HepG2 (cell line): ENCODE measurements around the gene NOXO1. TPM values are rescaled to one million over a fixed set of nuclear protein-coding genes. Genes with fewer than 3 reads are reported as not detected.

ENCODE experiments used
- ASH2L ChIP-seq: fragments of 300-600, 200-600 bp; sonication (generic); IDR thresholded peaks from 2 replicates; pipeline ENCODE4 v1.7.0; 2017; ENCODE audit warnings: low read depth, mild to moderate bottlenecking, moderate library complexity, mixed read lengths, low read length; ENCODE audit not compliant: insufficient read length
- CBFB ChIP-seq: sonication (generic); formaldehyde crosslinking; IDR thresholded peaks from 2 replicates; pipeline ENCODE4 v1.4.0; 2020; ENCODE audit warnings: missing genetic modification reagents
- ETV5 ChIP-seq: IDR thresholded peaks from 2 replicates; pipeline ENCODE4 v1.6.1; 2018; ENCODE audit warnings: missing biosample characterization, missing genetic modification reagents, inconsistent platforms, borderline replicate concordance
- MXI1 ChIP-seq: IDR thresholded peaks from 3 replicates; pipeline ENCODE4 v1.6.1; 2012; ENCODE audit warnings: low read depth, low read length, inconsistent platforms, borderline replicate concordance
- ZBTB21 ChIP-seq: sonication (generic); formaldehyde crosslinking; IDR thresholded peaks from 2 replicates; pipeline ENCODE4 v1.4.0; 2020; ENCODE audit warnings: missing genetic modification reagents
- ZKSCAN5 ChIP-seq: sonication (generic); formaldehyde crosslinking; IDR thresholded peaks from 2 replicates; pipeline ENCODE4 v1.5.1; 2020; ENCODE audit warnings: mild to moderate bottlenecking, missing genetic modification reagents
- ZNF143 ChIP-seq: sonication (generic); formaldehyde crosslinking; IDR thresholded peaks from 2 replicates; pipeline ENCODE4 v1.4.0; 2020; ENCODE audit warnings: missing genetic modification reagents
- ZNF160 ChIP-seq: sonication (generic); formaldehyde crosslinking; IDR thresholded peaks from 2 replicates; pipeline ENCODE4 v1.8.0; 2022; ENCODE audit warnings: mild to moderate bottlenecking, inconsistent platforms, missing genetic modification reagents
- ZNF317 ChIP-seq: sonication (generic); formaldehyde crosslinking; IDR thresholded peaks from 2 replicates; pipeline ENCODE4 v1.5.0; 2020; ENCODE audit warnings: mild to moderate bottlenecking, missing genetic modification reagents
- ZNF383 ChIP-seq: sonication (generic); formaldehyde crosslinking; IDR thresholded peaks from 2 replicates; pipeline ENCODE4 v1.4.0; 2020; ENCODE audit warnings: missing genetic modification reagents, mild to moderate bottlenecking, borderline replicate concordance
- ZNF451 ChIP-seq: sonication (generic); formaldehyde crosslinking; IDR thresholded peaks from 2 replicates; pipeline ENCODE4 v1.5.0; 2020; ENCODE audit warnings: mild to moderate bottlenecking, missing genetic modification reagents
- ZNF501 ChIP-seq: sonication (generic); formaldehyde crosslinking; IDR thresholded peaks from 2 replicates; pipeline ENCODE4 v1.5.1; 2020; ENCODE audit warnings: mild to moderate bottlenecking, moderate library complexity, missing genetic modification reagents
- ZNF737 ChIP-seq: sonication (generic); formaldehyde crosslinking; IDR thresholded peaks from 2 replicates; pipeline ENCODE4 v1.5.0; 2020; ENCODE audit warnings: missing genetic modification reagents, mild to moderate bottlenecking, borderline replicate concordance
- ZNF768 ChIP-seq: sonication (generic); formaldehyde crosslinking; IDR thresholded peaks from 2 replicates; pipeline ENCODE4 v1.4.0; 2020; ENCODE audit warnings: missing genetic modification reagents
- ZSCAN21 ChIP-seq: sonication (generic); formaldehyde crosslinking; IDR thresholded peaks from 2 replicates; pipeline ENCODE4 v1.8.0; 2022; ENCODE audit warnings: mild to moderate bottlenecking, missing genetic modification reagents, moderate library complexity, borderline replicate concordance
- polyA plus RNA-seq, 8 experiments: library from polyadenylated mRNA; depleted of rRNA in 3 of 8; stranded (reverse) in 7 of 8; unstranded in 1 of 8; fragments of >200 nt; fragmentation: Illumina TruSeq in 4 of 8; extraction: Trizol in 4 of 8; gene quantifications; 2 replicates each; pipeline versions ENCODE4 v1.2.1 to v1.2.3, GENCODE V29; 2011 to 2016; ENCODE audit warnings: low read depth in 4 of 8, missing spikeins in 1 of 8, mixed read lengths in 1 of 8; ENCODE audit not compliant: insufficient read depth in 1 of 8
- total RNA-seq, 5 experiments: library from RNA; depleted of rRNA; stranded (reverse); fragments of >200 nt; fragmentation: Illumina TruSeq; extraction: Trizol; gene quantifications; 2 replicates each; pipeline ENCODE4 v1.2.3, GENCODE V29; 2016; ENCODE audit warnings: low read depth in 1 of 5
- TF ChIP-seq, protein P1 (sequence below): sonication (generic); formaldehyde crosslinking; IDR thresholded peaks from 2 replicates; pipeline ENCODE4 v1.4.0; 2020; ENCODE audit warnings: missing genetic modification reagents
- TF ChIP-seq, protein P2 (sequence below): sonication (generic); formaldehyde crosslinking; IDR thresholded peaks from 2 replicates; pipeline ENCODE4 v1.4.0; 2020; ENCODE audit warnings: missing genetic modification reagents
- TF ChIP-seq, protein P3 (sequence below): fragments of 450-650 bp; IDR thresholded peaks from 2 replicates; pipeline ENCODE4 v1.6.1; 2017; ENCODE audit warnings: mild to moderate bottlenecking
- TF ChIP-seq, protein P4 (sequence below): sonication (generic); formaldehyde crosslinking; IDR thresholded peaks from 2 replicates; pipeline ENCODE4 v1.9.0; 2021; ENCODE audit warnings: missing genetic modification reagents, borderline replicate concordance

NOXO1 gene
- total and polyA plus RNA-seq, 2 of the 13 experiments (the other 11 are each of a cell fraction or from before 2014, with no cell fraction given), result 0.69 to 1.4 TPM

DNA sequence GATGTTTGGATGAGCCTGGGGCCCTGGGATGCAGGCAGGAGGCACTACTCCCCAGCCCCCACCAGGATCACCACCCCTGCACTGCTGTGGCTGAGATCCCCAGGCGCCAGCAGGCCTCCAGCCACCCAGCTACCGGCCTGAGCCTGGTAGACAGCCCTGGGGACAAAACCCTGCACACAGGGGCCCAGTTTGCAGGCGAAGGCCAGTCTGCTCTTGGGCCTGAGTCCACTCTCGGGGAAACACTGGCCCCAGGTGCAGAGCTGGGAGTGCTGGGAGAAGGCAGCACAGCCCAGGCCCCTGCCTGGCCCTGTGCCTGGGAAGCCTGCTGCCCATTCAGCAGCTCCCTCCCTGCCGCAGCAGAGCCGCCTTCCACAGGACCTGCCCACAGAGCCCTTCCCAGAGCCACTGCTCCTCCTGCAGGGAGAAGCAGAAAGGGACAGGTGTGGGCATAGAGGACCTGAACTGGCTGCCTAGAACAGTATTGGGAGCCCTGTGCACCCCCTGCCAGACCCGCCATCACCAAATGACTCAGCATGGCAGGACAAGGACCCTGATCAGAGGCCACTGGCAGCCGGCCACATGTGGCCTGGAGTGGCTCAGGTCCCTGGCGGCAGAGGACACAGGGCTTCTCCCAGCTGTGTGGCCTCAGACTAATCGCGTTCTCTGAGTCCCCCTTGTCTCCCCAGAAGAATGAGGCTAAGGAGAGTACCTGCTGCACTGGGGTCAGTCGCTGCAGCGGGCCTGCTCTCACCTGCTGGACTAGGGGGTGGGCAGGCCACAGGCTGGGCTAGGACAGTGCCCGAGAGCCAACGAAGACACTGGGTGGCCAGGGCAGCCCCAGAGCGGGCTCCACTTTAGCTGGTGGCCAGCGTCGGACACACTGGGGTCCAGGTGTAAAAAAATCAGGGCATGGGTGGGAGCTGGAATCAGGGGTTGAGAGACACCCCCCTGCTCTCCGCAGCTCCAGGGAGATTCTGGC lies 48.9 kb downstream of the NOXO1 start (continued):
- TF ChIP-seq, protein P1, sequence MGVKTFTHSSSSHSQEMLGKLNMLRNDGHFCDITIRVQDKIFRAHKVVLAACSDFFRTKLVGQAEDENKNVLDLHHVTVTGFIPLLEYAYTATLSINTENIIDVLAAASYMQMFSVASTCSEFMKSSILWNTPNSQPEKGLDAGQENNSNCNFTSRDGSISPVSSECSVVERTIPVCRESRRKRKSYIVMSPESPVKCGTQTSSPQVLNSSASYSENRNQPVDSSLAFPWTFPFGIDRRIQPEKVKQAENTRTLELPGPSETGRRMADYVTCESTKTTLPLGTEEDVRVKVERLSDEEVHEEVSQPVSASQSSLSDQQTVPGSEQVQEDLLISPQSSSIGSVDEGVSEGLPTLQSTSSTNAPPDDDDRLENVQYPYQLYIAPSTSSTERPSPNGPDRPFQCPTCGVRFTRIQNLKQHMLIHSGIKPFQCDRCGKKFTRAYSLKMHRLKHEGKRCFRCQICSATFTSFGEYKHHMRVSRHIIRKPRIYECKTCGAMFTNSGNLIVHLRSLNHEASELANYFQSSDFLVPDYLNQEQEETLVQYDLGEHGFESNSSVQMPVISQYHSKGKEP (CRISPR knock-in tag), result no peak
- TF ChIP-seq ASH2L (no peak), ZNF451 (CRISPR knock-in tag) (no peak), ZNF737 (CRISPR knock-in tag) (no peak), MXI1 (no peak; the same call in 2 of the 3 replicates), ZNF160 (no peak), ZNF317 (CRISPR knock-in tag) (no peak), CBFB (CRISPR knock-in tag) (no peak), ZNF768 (CRISPR knock-in tag) (peak; percentile 56), ZNF143 (CRISPR knock-in tag) (no peak), ETV5 (no peak), ZSCAN21 (peak; percentile 23; the same call in 1 of the 2 replicates), ZNF501 (CRISPR knock-in tag) (no peak; the same call in 1 of the 2 replicates), ZBTB21 (CRISPR knock-in tag) (no peak), ZNF383 (no peak), ZKSCAN5 (CRISPR knock-in tag) (no peak)
- TF ChIP-seq, protein P2, sequence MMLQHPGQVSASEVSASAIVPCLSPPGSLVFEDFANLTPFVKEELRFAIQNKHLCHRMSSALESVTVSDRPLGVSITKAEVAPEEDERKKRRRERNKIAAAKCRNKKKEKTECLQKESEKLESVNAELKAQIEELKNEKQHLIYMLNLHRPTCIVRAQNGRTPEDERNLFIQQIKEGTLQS (CRISPR knock-in tag), result no peak
- TF ChIP-seq, protein P3, sequence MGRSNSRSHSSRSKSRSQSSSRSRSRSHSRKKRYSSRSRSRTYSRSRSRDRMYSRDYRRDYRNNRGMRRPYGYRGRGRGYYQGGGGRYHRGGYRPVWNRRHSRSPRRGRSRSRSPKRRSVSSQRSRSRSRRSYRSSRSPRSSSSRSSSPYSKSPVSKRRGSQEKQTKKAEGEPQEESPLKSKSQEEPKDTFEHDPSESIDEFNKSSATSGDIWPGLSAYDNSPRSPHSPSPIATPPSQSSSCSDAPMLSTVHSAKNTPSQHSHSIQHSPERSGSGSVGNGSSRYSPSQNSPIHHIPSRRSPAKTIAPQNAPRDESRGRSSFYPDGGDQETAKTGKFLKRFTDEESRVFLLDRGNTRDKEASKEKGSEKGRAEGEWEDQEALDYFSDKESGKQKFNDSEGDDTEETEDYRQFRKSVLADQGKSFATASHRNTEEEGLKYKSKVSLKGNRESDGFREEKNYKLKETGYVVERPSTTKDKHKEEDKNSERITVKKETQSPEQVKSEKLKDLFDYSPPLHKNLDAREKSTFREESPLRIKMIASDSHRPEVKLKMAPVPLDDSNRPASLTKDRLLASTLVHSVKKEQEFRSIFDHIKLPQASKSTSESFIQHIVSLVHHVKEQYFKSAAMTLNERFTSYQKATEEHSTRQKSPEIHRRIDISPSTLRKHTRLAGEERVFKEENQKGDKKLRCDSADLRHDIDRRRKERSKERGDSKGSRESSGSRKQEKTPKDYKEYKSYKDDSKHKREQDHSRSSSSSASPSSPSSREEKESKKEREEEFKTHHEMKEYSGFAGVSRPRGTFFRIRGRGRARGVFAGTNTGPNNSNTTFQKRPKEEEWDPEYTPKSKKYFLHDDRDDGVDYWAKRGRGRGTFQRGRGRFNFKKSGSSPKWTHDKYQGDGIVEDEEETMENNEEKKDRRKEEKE, result no peak
- TF ChIP-seq, protein P4, sequence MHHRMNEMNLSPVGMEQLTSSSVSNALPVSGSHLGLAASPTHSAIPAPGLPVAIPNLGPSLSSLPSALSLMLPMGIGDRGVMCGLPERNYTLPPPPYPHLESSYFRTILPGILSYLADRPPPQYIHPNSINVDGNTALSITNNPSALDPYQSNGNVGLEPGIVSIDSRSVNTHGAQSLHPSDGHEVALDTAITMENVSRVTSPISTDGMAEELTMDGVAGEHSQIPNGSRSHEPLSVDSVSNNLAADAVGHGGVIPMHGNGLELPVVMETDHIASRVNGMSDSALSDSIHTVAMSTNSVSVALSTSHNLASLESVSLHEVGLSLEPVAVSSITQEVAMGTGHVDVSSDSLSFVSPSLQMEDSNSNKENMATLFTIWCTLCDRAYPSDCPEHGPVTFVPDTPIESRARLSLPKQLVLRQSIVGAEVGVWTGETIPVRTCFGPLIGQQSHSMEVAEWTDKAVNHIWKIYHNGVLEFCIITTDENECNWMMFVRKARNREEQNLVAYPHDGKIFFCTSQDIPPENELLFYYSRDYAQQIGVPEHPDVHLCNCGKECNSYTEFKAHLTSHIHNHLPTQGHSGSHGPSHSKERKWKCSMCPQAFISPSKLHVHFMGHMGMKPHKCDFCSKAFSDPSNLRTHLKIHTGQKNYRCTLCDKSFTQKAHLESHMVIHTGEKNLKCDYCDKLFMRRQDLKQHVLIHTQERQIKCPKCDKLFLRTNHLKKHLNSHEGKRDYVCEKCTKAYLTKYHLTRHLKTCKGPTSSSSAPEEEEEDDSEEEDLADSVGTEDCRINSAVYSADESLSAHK (CRISPR knock-in tag), result no peak
